NCI-H526 (cell line): Measurements from ENCODE around the gene ASAP2.

Experiments
- DNase-seq, 2 experiments: peaks; one replicate each; lab custom pipeline; 2025; lab: John Stamatoyannopoulos, UW

ASAP2 gene

GRCh38 chr2:9231291-9232165 lies 24.9 kb downstream of the ASAP2 start:
- no peak for DNase-seq

GRCh38 chr2:9232166-9232479 lies 25.5 kb downstream of the ASAP2 start:
- no peak for DNase-seq

GRCh38 chr2:9232886-9233285 lies 26.3 kb downstream of the ASAP2 start:
- no peak for DNase-seq

GRCh38 chr2:9234680-9235146 lies 28.1 kb downstream of the ASAP2 start:
- peak; percentile 27 to 41 for DNase-seq

- peak; percentile 35 to 69 for DNase-seq
These were observed 28.8 kb downstream of the ASAP2 start for GRCh38 chr2:9235147-9236044.

GRCh38 chr2:9236045-9236344 lies 29.4 kb downstream of the ASAP2 start:
- DNase-seq: no peak

GRCh38 chr2:9236867-9237266 lies 30.3 kb downstream of the ASAP2 start:
- DNase-seq: no peak

GRCh38 chr2:9237831-9238230 lies 31.2 kb downstream of the ASAP2 start:
- no peak for DNase-seq

- DNase-seq: no peak
These were observed 32.1 kb downstream of the ASAP2 start for GRCh38 chr2:9238591-9239326.

GRCh38 chr2:9239616-9240015 lies 33.0 kb downstream of the ASAP2 start:
- DNase-seq: no peak

- DNase-seq: no peak
These were observed 34.1 kb downstream of the ASAP2 start for GRCh38 chr2:9240745-9241144.

GRCh38 chr2:9241233-9241632 lies 34.6 kb downstream of the ASAP2 start:
- no peak for DNase-seq

- no peak for DNase-seq
These were observed 36.7 kb downstream of the ASAP2 start for GRCh38 chr2:9243357-9243756.

- DNase-seq: no peak
These were observed 38.5 kb downstream of the ASAP2 start for GRCh38 chr2:9244985-9245544.

GRCh38 chr2:9247177-9247576 lies 40.6 kb downstream of the ASAP2 start:
- DNase-seq: peak in 1 of 2 experiments; percentile 54

- no peak for DNase-seq
These were observed 41.2 kb downstream of the ASAP2 start for GRCh38 chr2:9247786-9248185.

- no peak for DNase-seq
These were observed 41.8 kb downstream of the ASAP2 start for GRCh38 chr2:9248363-9248762.

GRCh38 chr2:9249020-9249800 lies 42.6 kb downstream of the ASAP2 start:
- DNase-seq: no peak

- DNase-seq: no peak
These were observed 43.5 kb downstream of the ASAP2 start for GRCh38 chr2:9250091-9250490.

GRCh38 chr2:9250498-9251153 lies 44.0 kb downstream of the ASAP2 start:
- no peak for DNase-seq
